ENCODE data around the gene HNF4A.

DNA sequence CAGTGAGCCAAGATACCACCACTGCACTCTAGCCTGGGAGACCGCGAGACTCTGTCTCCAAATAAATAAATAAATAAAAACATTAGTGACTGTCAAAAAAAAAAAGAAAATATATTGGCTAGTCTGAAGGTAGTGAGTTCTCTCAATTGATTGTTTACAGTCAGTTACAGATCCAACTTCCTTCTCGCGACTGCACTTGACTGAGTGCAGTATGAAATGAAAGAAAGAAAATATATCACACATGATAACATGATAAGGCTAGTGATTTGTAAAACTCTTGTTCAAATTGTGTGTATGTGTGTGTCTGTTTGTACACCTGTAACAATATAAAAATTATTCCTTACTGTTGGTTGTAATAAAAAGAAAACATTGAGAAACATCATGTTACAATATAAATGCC lies 10.8 kb upstream of the HNF4A start:
- no peak for TF ChIP-seq EP300 (IDR thresholded peaks at IDR 0.05)
- TF ChIP-seq, protein P1, sequence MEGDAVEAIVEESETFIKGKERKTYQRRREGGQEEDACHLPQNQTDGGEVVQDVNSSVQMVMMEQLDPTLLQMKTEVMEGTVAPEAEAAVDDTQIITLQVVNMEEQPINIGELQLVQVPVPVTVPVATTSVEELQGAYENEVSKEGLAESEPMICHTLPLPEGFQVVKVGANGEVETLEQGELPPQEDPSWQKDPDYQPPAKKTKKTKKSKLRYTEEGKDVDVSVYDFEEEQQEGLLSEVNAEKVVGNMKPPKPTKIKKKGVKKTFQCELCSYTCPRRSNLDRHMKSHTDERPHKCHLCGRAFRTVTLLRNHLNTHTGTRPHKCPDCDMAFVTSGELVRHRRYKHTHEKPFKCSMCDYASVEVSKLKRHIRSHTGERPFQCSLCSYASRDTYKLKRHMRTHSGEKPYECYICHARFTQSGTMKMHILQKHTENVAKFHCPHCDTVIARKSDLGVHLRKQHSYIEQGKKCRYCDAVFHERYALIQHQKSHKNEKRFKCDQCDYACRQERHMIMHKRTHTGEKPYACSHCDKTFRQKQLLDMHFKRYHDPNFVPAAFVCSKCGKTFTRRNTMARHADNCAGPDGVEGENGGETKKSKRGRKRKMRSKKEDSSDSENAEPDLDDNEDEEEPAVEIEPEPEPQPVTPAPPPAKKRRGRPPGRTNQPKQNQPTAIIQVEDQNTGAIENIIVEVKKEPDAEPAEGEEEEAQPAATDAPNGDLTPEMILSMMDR (IDR thresholded peaks at IDR 0.05) = no peak

All from ovary (tissue), 3 donors.